ENCODE data around the gene TMEM8B. TPM values are rescaled to one million over a fixed set of nuclear protein-coding genes. Genes with fewer than 3 reads are reported as not detected.

Gene TMEM8B
- total RNA-seq, 1 donor from 2014 or later = 4.1 TPM

GRCh38 chr9:35835766-35836165 is 6.7 kb downstream of the TMEM8B start:
- FAIRE-seq (no peak), DNase-seq (ENCODE audit: low spot score in 2 of 2) (no peak)

- no peak for FAIRE-seq
- DNase-seq (ENCODE audit: low spot score in 2 of 2) = no peak
These were observed 7.6 kb downstream of the TMEM8B start for GRCh38 chr9:35836595-35836994.

- FAIRE-seq = no peak
- DNase-seq (ENCODE audit: low spot score in 2 of 2) = no peak
These were observed 10.9 kb downstream of the TMEM8B start for GRCh38 chr9:35839926-35840325.

GRCh38 chr9:35840881-35841644 is 12.0 kb downstream of the TMEM8B start:
- FAIRE-seq (no peak), DNase-seq (ENCODE audit: low spot score in 2 of 2) (no peak)

- no peak for DNase-seq (ENCODE audit: low spot score in 2 of 2)
- FAIRE-seq = no peak
These were observed 12.5 kb downstream of the TMEM8B start for GRCh38 chr9:35841645-35841900.

GRCh38 chr9:35842020-35842745 is 13.2 kb downstream of the TMEM8B start:
- DNase-seq (ENCODE audit: low spot score in 2 of 2) (no peak), FAIRE-seq (no peak)

GRCh38 chr9:35842795-35843194 is 13.8 kb downstream of the TMEM8B start:
- FAIRE-seq (no peak), DNase-seq (ENCODE audit: low spot score in 2 of 2) (no peak)

GRCh38 chr9:35844628-35845270 is 15.7 kb downstream of the TMEM8B start:
- FAIRE-seq (no peak), DNase-seq (ENCODE audit: low spot score in 2 of 2) (peak; percentile 58 to 68)

- DNase-seq (ENCODE audit: low spot score in 2 of 2) (no peak), FAIRE-seq (no peak)
These were observed 17.1 kb downstream of the TMEM8B start for GRCh38 chr9:35845824-35846771.

- DNase-seq (ENCODE audit: low spot score in 2 of 2) = peak in 1 of 2 donors; percentile 42
- FAIRE-seq = no peak
These were observed 19.0 kb downstream of the TMEM8B start for GRCh38 chr9:35847792-35848572.

GRCh38 chr9:35852267-35852815 is 23.3 kb downstream of the TMEM8B start:
- DNase-seq (ENCODE audit: low spot score in 2 of 2) = no peak

GRCh38 chr9:35852876-35853865 is 24.1 kb downstream of the TMEM8B start:
- no peak for DNase-seq (ENCODE audit: low spot score in 2 of 2)

More at GRCh38 chr9:35852267-35852815, 23.3 kb downstream of the TMEM8B start:
- no peak for FAIRE-seq

GRCh38 chr9:35854091-35854762 is 25.2 kb downstream of the TMEM8B start:
- DNase-seq (ENCODE audit: low spot score in 2 of 2) = no peak
- no peak for FAIRE-seq

More at GRCh38 chr9:35852876-35853865, 24.1 kb downstream of the TMEM8B start:
- FAIRE-seq = no peak

- FAIRE-seq = no peak
- no peak for DNase-seq (ENCODE audit: low spot score in 2 of 2)
These were observed 27.2 kb downstream of the TMEM8B start for GRCh38 chr9:35856206-35856605.

- FAIRE-seq (no peak), DNase-seq (ENCODE audit: low spot score in 2 of 2) (no peak)
These were observed 27.9 kb downstream of the TMEM8B start for GRCh38 chr9:35856882-35857281.

GRCh38 chr9:35858458-35858857 is 29.4 kb downstream of the TMEM8B start:
- no peak for FAIRE-seq
- DNase-seq (ENCODE audit: low spot score in 2 of 2) = no peak

- FAIRE-seq (no peak), DNase-seq (ENCODE audit: low spot score in 2 of 2) (peak in 1 of 2 donors; percentile 47)
These were observed 30.4 kb downstream of the TMEM8B start for GRCh38 chr9:35859310-35859989.
